EH (cell line): Measurements from ENCODE around the gene ZXDC.

Experiments used
- DNase-seq: peaks from one replicate; pipeline ENCODE4 v3.0.0-alpha.2; 2015; ENCODE audit warnings: low read depth

The ZXDC gene

DNA sequence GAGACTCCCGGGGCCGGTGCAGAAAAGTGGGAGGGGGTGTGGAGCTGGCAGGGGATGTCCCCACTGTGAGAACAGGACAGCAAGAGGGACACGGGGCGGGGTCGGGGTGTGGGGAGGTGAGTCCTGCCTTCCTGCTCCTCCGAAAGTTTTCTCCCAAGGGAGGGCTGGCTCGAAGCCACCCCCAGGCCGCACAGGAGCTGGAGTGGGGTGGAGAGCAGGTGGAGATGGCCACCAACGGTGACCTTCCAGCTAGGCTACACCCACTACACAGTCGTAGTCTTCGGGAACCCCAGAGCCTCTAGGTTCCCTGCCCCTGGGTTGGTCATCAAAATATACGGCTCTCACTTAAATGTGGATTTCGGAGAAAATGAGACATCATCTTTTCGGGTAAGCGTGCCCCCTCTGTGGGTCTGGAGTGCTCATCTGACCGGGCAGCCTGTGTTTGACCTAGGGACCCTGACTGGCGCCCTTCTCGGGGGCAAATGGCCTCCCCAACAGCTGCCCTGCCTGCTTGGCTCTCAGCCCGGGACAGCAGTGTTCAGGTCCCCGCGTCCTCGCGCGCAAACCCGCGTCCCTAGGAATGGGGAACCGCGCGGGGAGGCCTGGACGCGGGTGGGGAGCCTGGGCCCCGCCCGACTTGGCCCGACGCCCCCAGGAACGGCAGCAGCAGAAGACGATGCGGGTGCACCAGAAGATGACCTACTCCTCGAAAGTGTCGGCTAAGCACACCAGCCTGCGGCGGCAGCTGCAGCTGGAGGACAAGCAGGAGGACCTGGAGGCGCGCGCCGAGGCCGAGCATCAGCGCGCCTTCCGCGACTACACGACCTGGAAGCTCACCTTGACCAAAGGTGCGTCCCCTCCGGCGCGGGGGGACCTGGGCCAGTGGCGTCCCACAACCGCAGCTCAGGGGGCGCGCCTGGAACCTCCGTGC lies 59.8 kb downstream of the ZXDC start:
- DNase-seq, result no peak

DNA sequence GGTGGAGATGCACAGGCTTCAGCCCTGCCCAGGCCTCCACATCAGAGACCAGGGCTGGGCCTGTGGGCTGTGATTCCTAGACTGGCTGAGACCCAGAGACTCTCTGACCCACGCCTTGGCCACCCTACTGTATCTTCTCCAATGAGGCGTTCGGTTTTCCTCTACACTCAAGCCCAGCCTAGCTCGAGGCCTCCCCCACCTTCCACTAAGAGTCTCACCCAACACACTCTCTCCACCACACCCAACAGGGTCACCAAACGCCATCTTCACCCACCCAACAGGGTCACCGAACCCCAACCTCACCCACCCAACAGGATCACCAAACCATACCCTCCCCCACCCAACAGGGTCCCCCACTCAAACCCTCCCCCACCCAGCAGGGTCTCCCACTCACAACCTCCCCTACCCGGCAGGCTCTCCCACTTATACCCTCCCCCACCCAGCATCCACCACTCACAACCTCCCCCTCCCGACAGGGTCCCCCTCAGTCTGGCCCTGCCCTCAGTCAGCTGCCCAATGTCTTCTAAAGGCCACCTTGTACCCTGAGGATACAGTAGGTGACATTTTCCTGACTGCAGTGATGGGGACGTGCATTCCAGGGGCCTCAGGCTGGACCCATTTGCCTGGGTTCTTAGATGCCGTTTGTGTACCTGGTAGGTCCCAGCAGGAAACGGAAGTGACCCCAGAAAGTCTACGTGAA lies 60.6 kb downstream of the ZXDC start:
- DNase-seq, result no peak

GRCh38 chr3:126414406-126414805 lies 61.3 kb downstream of the ZXDC start:
- DNase-seq, result no peak

DNA sequence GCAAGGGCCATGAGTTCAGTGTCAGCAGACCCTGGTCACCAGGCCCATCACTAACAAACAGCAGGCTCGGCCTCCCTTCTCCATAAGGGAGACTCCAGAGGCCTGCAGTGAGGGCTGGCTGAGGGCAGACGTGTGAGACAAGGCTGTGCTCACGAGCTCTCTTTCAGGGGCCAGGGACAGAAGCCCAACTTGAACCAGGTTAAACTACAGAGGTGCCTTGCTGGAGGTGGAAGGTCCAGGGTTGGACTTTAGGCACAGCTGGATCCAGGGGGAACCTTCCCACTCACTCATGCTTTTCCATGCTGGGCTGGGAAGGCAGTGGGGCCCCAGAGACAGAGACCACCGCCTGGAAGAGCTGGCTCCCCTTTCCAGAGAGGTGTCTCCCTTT lies 62.0 kb downstream of the ZXDC start:
- DNase-seq, result no peak

- no peak for DNase-seq
These were observed 62.6 kb downstream of the ZXDC start for GRCh38 chr3:126412841-126413692.

DNA sequence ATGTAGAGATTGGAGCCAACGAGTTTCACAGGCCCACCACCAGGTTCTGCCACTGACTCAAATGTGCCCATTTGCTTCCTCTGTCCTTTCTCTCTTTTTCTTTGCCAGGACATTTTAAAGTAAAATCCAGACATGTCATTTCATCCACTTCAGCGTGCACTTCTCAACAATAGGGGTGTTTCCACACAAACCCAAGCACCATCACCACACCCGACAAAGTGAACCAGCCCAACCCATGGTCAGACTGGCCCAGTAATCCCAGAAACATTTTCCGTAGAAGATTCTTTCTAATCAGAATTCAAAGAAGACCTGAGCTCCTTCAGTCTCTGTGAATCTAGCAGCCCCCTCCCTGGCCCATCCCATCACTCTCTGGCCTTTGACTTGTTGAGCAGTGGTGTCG lies 67.6 kb downstream of the ZXDC start:
- no peak for DNase-seq

- no peak for DNase-seq
These were observed 68.2 kb downstream of the ZXDC start for GRCh38 chr3:126407412-126408044.

GRCh38 chr3:126406389-126407296 lies 69.0 kb downstream of the ZXDC start:
- no peak for DNase-seq

GRCh38 chr3:126402666-126403302 lies 72.9 kb downstream of the ZXDC start:
- DNase-seq, result no peak

- DNase-seq, result no peak
These were observed 73.5 kb downstream of the ZXDC start for GRCh38 chr3:126402178-126402577.

DNA sequence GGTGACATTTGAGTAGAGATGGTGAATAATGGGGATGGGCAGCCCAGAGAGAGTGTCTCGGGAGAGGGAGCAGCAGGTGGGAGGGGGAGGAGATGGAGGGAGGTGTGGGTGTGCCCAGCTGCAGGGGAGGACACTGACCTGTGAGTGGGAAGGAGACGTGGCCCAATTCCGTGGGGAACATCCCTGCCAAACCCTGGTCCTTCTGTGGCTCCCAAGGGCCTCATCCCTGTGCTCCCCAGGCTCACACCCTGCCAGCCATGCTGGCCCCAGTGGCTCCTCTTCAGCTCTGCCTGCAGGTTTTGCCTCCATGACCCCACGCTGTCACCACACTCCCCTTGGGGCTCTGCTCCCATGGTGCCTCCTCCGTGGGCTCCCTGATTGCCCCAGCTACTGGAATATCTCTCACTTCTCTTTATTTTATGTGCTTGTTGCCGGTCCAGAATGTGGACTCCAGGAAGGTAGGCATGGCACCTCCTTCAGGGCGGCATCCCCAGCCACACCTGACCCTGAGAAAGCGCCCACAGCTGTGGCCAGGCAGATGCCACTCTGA lies 74.0 kb downstream of the ZXDC start:
- no peak for DNase-seq

GRCh38 chr3:126399756-126400155 lies 75.9 kb downstream of the ZXDC start:
- no peak for DNase-seq

GRCh38 chr3:126399351-126399735 lies 76.3 kb downstream of the ZXDC start:
- DNase-seq, result no peak

DNA sequence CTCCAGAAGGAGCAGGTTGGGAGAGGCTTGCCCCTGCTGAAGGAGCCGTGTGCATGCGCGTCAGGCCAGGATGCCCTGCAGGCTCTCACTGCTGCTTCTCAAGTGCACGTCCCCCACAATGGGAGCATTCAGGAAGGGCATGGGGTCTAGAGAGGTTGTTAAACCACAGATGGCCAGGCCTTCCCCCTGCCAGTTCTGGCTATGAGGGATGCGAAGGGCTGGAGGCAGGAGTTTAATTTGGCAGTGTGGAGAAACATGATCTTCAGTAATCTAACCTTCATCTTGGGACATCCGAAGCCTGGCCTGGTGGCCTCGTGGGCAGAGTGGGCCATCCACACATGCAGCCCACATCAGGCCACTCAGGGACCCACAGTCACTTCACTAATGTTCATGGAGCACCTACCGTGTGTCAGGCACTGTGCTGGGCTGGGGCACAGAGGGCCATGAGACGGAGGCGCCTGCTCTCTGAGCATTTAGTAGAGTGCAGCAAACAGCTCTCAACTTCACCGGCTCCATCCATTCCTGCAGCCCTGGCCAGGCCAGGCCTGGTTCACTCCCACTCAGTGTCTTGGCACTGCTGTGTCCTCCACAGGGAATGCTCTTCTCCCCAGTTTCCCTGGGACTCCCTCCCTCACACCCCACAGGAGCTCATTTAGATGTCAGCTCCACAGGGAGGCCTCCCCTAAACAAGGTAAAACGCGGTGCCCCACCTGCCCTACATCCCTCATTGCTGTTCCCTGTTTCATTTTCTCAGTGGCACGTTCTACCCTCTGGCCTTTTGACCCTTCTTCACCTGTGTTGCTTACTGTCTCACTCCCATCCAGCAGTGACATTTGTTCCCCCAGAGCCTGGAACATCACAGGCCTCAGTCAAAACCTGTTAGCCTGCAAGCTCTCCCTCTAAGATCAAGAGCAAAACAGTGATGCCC lies 77.0 kb downstream of the ZXDC start:
- no peak for DNase-seq

- DNase-seq, result no peak
These were observed 77.9 kb downstream of the ZXDC start for GRCh38 chr3:126397610-126398422.

DNA sequence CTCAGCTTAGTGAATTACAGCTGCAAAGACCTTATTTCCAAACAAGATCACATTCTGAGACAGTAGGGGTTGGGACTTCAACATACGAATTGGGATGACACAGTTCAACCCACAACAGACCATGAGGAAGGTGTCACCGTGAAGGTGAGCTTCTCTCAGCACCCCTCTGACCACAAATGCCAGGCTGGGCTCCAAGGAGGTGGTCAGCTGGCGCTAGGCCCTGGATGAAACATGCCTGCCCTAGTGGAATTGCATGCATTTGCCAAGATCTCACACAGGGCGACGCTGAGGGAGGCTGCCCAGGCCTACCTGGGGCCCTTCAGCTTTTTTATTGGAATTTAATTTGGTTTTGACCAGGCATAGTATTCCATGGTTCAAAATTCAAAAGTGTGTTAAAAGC lies 79.2 kb downstream of the ZXDC start:
- no peak for DNase-seq

DNA sequence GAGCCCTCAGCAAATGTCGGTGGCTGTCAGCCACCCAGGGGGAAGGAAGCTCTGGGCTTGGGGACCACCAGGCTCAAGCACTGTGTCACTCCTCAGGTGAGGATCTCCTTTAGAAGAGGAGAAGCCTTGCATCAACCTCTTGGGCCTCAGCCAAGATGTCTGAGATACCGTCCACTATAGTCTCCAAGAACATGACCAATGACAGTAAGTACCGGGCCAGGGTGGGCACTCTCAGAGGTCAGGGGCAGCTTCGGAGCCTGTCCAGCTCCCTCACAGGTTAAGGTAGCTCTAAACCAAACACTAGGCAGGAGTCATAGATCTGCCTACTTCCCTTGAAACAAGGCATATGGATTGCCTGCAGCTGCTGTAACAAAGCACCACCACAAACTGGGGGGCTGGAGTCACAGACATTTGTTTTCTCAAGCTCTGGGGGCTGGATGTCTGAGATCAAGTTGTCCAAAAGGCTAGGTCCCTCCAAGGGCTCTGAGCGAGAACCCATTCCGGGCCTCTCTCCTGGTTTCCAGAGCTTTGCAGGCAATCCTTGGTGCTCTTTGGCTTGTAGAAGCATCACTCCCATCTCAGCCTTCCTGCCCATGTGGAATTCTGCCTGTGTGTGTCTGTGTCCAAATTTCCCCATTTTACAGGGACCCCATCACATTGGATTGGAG lies 79.7 kb downstream of the ZXDC start:
- no peak for DNase-seq

GRCh38 chr3:126394977-126395321 lies 80.7 kb downstream of the ZXDC start:
- DNase-seq, result no peak
